Trophoblast cell (in vitro differentiated cells and primary cell): ENCODE data around the gene PTPN23.

Experiments used
- DNase-seq, 2 donors: peaks; one replicate each; pipeline ENCODE4 v3.0.0-alpha.2; 2016
- H2AFZ ChIP-seq: 2 replicates; pipeline ENCODE4 v1.6.1; 2013; ENCODE audit warnings: low read length, moderate library complexity, mild to moderate bottlenecking; ENCODE audit not compliant: insufficient read depth, poor library complexity
- H2AK5ac ChIP-seq: 2 replicates; pipeline ENCODE4 v1.6.1; 2013; ENCODE audit warnings: mild to moderate bottlenecking, low read length
- H2BK120ac ChIP-seq: 2 replicates; pipeline ENCODE4 v1.6.1; 2013; ENCODE audit warnings: low read length, mild to moderate bottlenecking, moderate library complexity; ENCODE audit not compliant: insufficient read depth, poor library complexity
- H2BK12ac ChIP-seq: 2 replicates; pipeline ENCODE4 v1.6.1; 2013; ENCODE audit warnings: mild to moderate bottlenecking, low read length, moderate library complexity
- H2BK5ac ChIP-seq: 2 replicates; pipeline ENCODE4 v1.6.1; 2013; ENCODE audit warnings: low read length, low read depth, moderate library complexity, mild to moderate bottlenecking; ENCODE audit not compliant: poor library complexity
- H3K14ac ChIP-seq: 2 replicates; pipeline ENCODE4 v1.6.1; 2013; ENCODE audit warnings: mild to moderate bottlenecking, low read length
- H3K18ac ChIP-seq: 2 replicates; pipeline ENCODE4 v1.6.1; 2013; ENCODE audit warnings: mild to moderate bottlenecking, low read length
- H3K23ac ChIP-seq: 2 replicates; pipeline ENCODE4 v1.6.1; 2013; ENCODE audit warnings: low read length
- H3K27ac ChIP-seq: 2 replicates; pipeline ENCODE4 v1.5.1; 2013; ENCODE audit warnings: low read depth, mild to moderate bottlenecking, inconsistent platforms, low read length, moderate library complexity
- H3K27me3 ChIP-seq: 2 replicates; pipeline ENCODE4 v1.6.1; 2013; ENCODE audit warnings: inconsistent platforms, mild to moderate bottlenecking, low read length, moderate library complexity; ENCODE audit not compliant: insufficient read depth
- H3K36me3 ChIP-seq, 2 experiments: 1 replicate in 1 of 2; 2 replicates in 1 of 2; pipeline ENCODE4 v1.6.1; 2013; ENCODE audit warnings: low read length in 2 of 2, mild to moderate bottlenecking in 2 of 2, moderate library complexity in 1 of 2; ENCODE audit not compliant: insufficient read depth in 2 of 2, control insufficient read depth in 1 of 2
- H3K4ac ChIP-seq: 2 replicates; pipeline ENCODE4 v1.6.1; 2013; ENCODE audit warnings: low read depth, mild to moderate bottlenecking, low read length, moderate library complexity
- H3K4me1 ChIP-seq, 2 experiments: 1 replicate in 1 of 2; 2 replicates in 1 of 2; pipeline ENCODE4 v1.6.1; 2013; ENCODE audit warnings: low read length in 2 of 2, mild to moderate bottlenecking in 2 of 2, moderate library complexity in 1 of 2; ENCODE audit not compliant: insufficient read depth in 2 of 2, control insufficient read depth in 1 of 2
- H3K4me2 ChIP-seq: 2 replicates; pipeline ENCODE4 v1.6.1; 2013; ENCODE audit warnings: inconsistent platforms, mild to moderate bottlenecking, low read length, moderate library complexity
- H3K4me3 ChIP-seq: 2 replicates; pipeline ENCODE4 v1.5.1; 2013; ENCODE audit warnings: mild to moderate bottlenecking, low read depth, low read length, inconsistent platforms
- H3K79me1 ChIP-seq: one replicate; pipeline ENCODE4 v1.6.1; 2013; ENCODE audit warnings: low read length
- H3K79me2 ChIP-seq: 2 replicates; pipeline ENCODE4 v1.6.1; 2013; ENCODE audit warnings: low read length, mild to moderate bottlenecking; ENCODE audit not compliant: control insufficient read depth, insufficient read depth, poor library complexity
- H3K9ac ChIP-seq: 2 replicates; pipeline ENCODE4 v1.6.1; 2013; ENCODE audit warnings: mild to moderate bottlenecking, low read length
- H3K9me3 ChIP-seq: 2 replicates; pipeline ENCODE4 v1.6.1; 2013; ENCODE audit warnings: low read depth, mild to moderate bottlenecking, control low read depth, inconsistent platforms, low read length; ENCODE audit not compliant: insufficient read depth
- H4K12ac ChIP-seq: 2 replicates; pipeline ENCODE4 v1.6.1; 2013; ENCODE audit warnings: low read depth, mild to moderate bottlenecking, low read length, moderate library complexity
- H4K8ac ChIP-seq: 2 replicates; pipeline ENCODE4 v1.6.1; 2013; ENCODE audit warnings: low read depth, mild to moderate bottlenecking, low read length, moderate library complexity
- H4K91ac ChIP-seq: one replicate; pipeline ENCODE4 v1.6.1; 2013; ENCODE audit warnings: low read depth, mild to moderate bottlenecking, low read length, moderate library complexity
- WGBS: extraction: QIAGEN DNeasy Blood & Tissue Kit; methylation state at CpG from one replicate; pipeline ENCODE4 v1.1.7; 2013; ENCODE audit warnings: missing lambda C conversion rate; ENCODE audit not compliant: insufficient read length, insufficient coverage; ENCODE audit errors: extremely low coverage; 5-methylcytosine and 5-hydroxymethylcytosine counted together

The PTPN23 gene

GRCh38 chr3:47394140-47394870 lies 13.5 kb downstream of the PTPN23 start:
- Histone ChIP-seq H3K4me1 (peaks cover 15% of the 10 kb centered on the region in 2 experiments), H3K14ac (no peak overlapping the region), H4K91ac (no peak overlapping the region), H2BK5ac (no peak overlapping the region), H3K27ac (peak overlapping the region; percentile 57), H2BK12ac (no peak overlapping the region), H3K79me1 (no peaks in the 10 kb centered on the region), H3K9ac (no peak overlapping the region), H3K4me2 (peak overlapping the region; percentile 28), H3K79me2 (no peaks in the 10 kb centered on the region), H3K23ac (no peak overlapping the region), H3K9me3 (no peaks in the 10 kb centered on the region), H2AFZ (no peak overlapping the region), H3K4me3 (no peak overlapping the region), H4K8ac (no peak overlapping the region), H4K12ac (no peak overlapping the region), H3K36me3 (peaks cover 9 to 12% of the 10 kb centered on the region in 2 experiments), H3K27me3 (no peaks in the 10 kb centered on the region), H3K18ac (no peak overlapping the region), H3K4ac (no peak overlapping the region), H2AK5ac (no peak overlapping the region), H2BK120ac (no peak overlapping the region)
- peak; percentile 92 to 95 for DNase-seq
- no CpG with 5 or more reads among the region's 8 CpGs for WGBS

- H3K27me3 ChIP-seq = no peaks in the 10 kb centered on the region
- peak overlapping the region; percentile 5 for H3K18ac ChIP-seq
- no peak overlapping the region for H2AK5ac ChIP-seq
- no peak overlapping the region for H4K12ac ChIP-seq
- H4K91ac ChIP-seq = no peak overlapping the region
- H3K9me3 ChIP-seq = no peaks in the 10 kb centered on the region
- H3K4ac ChIP-seq = no peak overlapping the region
- no peak overlapping the region for H4K8ac ChIP-seq
- H3K79me1 ChIP-seq = no peaks in the 10 kb centered on the region
- H3K23ac ChIP-seq = no peak overlapping the region
- H3K4me3 ChIP-seq = no peak overlapping the region
- no peak for DNase-seq
- no peak overlapping the region for H2BK120ac ChIP-seq
- WGBS = no CpG with 5 or more reads among the region's 3 CpGs
- no peak overlapping the region for H3K27ac ChIP-seq
- H3K9ac ChIP-seq = peak overlapping the region; percentile 43
- H3K4me2 ChIP-seq = peak overlapping the region; percentile 28
- no peak overlapping the region for H2AFZ ChIP-seq
- H3K4me1 ChIP-seq = peaks cover 15% of the 10 kb centered on the region in 2 experiments
- no peak overlapping the region for H3K14ac ChIP-seq
- peak overlapping the region; percentile 4 for H2BK12ac ChIP-seq
- peaks cover 9 to 14% of the 10 kb centered on the region in 2 experiments for H3K36me3 ChIP-seq
- H2BK5ac ChIP-seq = no peak overlapping the region
- no peaks in the 10 kb centered on the region for H3K79me2 ChIP-seq
Measured at GRCh38 chr3:47394881-47395280, 14.1 kb downstream of the PTPN23 start.

GRCh38 chr3:47398228-47398627 lies 17.4 kb downstream of the PTPN23 start:
- no peaks in the 10 kb centered on the region for H3K79me1 ChIP-seq
- no peaks in the 10 kb centered on the region for H3K79me2 ChIP-seq
- no peak overlapping the region for H2AK5ac ChIP-seq
- H3K27me3 ChIP-seq = no peaks in the 10 kb centered on the region
- no peaks in the 10 kb centered on the region for H3K9me3 ChIP-seq
- no peak overlapping the region for H2BK12ac ChIP-seq
- H2BK120ac ChIP-seq = no peak overlapping the region
- H3K9ac ChIP-seq = no peak overlapping the region
- no peak overlapping the region for H3K23ac ChIP-seq
- WGBS = no CpG with 5 or more reads among the region's 7 CpGs
- H3K14ac ChIP-seq = no peak overlapping the region
- H3K4ac ChIP-seq = no peak overlapping the region
- H4K91ac ChIP-seq = no peak overlapping the region
- H2BK5ac ChIP-seq = no peak overlapping the region
- no peak overlapping the region for H3K4me2 ChIP-seq
- peaks cover 15% of the 10 kb centered on the region in 2 experiments for H3K4me1 ChIP-seq
- DNase-seq = no peak
- no peak overlapping the region for H4K8ac ChIP-seq
- no peak overlapping the region for H3K4me3 ChIP-seq
- no peak overlapping the region for H4K12ac ChIP-seq
- no peak overlapping the region for H3K18ac ChIP-seq
- peaks cover 9 to 14% of the 10 kb centered on the region in 2 experiments for H3K36me3 ChIP-seq
- no peak overlapping the region for H3K27ac ChIP-seq
- H2AFZ ChIP-seq = no peak overlapping the region

- H3K4me3 ChIP-seq = no peak overlapping the region
- no peaks in the 10 kb centered on the region for H3K27me3 ChIP-seq
- no peak overlapping the region for H4K12ac ChIP-seq
- H2AK5ac ChIP-seq = no peak overlapping the region
- no peaks in the 10 kb centered on the region for H3K9me3 ChIP-seq
- peaks cover 9 to 14% of the 10 kb centered on the region in 2 experiments for H3K36me3 ChIP-seq
- H3K23ac ChIP-seq = no peak overlapping the region
- H3K4ac ChIP-seq = no peak overlapping the region
- H3K4me1 ChIP-seq = peaks cover 12 to 15% of the 10 kb centered on the region in 2 experiments
- H3K79me2 ChIP-seq = no peaks in the 10 kb centered on the region
- no peak overlapping the region for H3K9ac ChIP-seq
- H2BK12ac ChIP-seq = no peak overlapping the region
- H2BK5ac ChIP-seq = no peak overlapping the region
- no peak overlapping the region for H3K4me2 ChIP-seq
- no peak overlapping the region for H2AFZ ChIP-seq
- H3K18ac ChIP-seq = no peak overlapping the region
- H3K27ac ChIP-seq = no peak overlapping the region
- DNase-seq = no peak
- WGBS = no CpG with 5 or more reads among the region's 1 CpG
- H3K79me1 ChIP-seq = no peaks in the 10 kb centered on the region
- H2BK120ac ChIP-seq = no peak overlapping the region
- no peak overlapping the region for H4K91ac ChIP-seq
- no peak overlapping the region for H4K8ac ChIP-seq
- no peak overlapping the region for H3K14ac ChIP-seq
Measured at GRCh38 chr3:47399016-47399415, 18.2 kb downstream of the PTPN23 start.
